Measurements from ENCODE around the gene C8B. TPM values are rescaled to one million over a fixed set of nuclear protein-coding genes. Genes with fewer than 3 reads are reported as not detected.

The C8B gene
- total RNA-seq, 1 experiment from 2014 or later, result not detected

DNA sequence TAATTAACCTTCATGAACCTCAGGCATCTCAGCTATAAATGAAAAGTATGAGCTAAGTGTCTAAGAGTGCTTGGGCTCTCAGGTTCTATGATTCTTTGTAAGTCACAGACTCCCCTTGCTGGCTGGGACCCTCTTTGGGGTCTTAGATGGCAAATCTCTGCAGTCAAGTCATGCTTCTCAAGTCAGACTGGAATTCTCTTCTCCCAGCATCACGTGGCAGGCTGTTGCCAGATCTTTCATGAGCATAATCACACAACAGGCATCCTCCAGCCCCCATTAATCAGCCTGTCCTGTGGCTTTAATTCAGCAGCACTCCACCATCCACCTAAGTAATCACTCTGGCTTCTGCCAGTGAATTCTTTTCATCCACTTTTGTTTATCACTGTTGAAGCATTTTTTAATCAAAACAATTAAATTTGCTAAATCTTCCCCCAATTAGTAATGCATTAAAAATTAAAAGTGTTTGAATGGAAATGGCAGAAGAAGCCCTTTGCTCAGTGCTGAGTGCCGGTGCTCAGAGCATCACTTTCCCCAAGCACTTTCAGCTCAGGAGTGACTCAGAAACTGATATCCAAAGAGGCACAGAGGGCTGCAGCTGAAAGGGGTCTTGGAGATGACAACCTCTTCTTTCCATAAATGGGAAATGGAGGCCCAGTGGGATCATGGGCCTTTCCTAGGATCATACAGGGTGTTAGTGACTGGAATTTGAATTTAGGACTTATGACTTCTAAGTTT lies 61.0 kb downstream of the C8B start:
- H3K79me1 ChIP-seq (ENCODE audit: insufficient read depth, low read depth, low read length, poor library complexity, severe bottlenecking), result no peaks in the 10 kb centered on the region
- H3K27me3 ChIP-seq (ENCODE audit: insufficient read depth, low read length), result no peaks in the 10 kb centered on the region
- H3K4me2 ChIP-seq (ENCODE audit: insufficient read depth, insufficient read length, low read length), result no peak overlapping the region
- H2BK120ac ChIP-seq (ENCODE audit: low read depth, low read length, poor library complexity, severe bottlenecking), result no peak overlapping the region
- no peaks in the 10 kb centered on the region for H3K36me3 Mint-ChIP-seq (ENCODE audit: insufficient read depth in 1 of 3, low read depth in 3 of 3)
- no CpG with 5 or more reads among the region's 2 CpGs for WGBS (ENCODE audit: extremely low coverage, insufficient read length, low lambda C conversion rate)
- no peak overlapping the region for H4K8ac ChIP-seq (replicated peaks; ENCODE audit: insufficient read length, low read depth, low read length)
- H3K27ac Mint-ChIP-seq, result no peak overlapping the region
- TF ChIP-seq, protein P1, sequence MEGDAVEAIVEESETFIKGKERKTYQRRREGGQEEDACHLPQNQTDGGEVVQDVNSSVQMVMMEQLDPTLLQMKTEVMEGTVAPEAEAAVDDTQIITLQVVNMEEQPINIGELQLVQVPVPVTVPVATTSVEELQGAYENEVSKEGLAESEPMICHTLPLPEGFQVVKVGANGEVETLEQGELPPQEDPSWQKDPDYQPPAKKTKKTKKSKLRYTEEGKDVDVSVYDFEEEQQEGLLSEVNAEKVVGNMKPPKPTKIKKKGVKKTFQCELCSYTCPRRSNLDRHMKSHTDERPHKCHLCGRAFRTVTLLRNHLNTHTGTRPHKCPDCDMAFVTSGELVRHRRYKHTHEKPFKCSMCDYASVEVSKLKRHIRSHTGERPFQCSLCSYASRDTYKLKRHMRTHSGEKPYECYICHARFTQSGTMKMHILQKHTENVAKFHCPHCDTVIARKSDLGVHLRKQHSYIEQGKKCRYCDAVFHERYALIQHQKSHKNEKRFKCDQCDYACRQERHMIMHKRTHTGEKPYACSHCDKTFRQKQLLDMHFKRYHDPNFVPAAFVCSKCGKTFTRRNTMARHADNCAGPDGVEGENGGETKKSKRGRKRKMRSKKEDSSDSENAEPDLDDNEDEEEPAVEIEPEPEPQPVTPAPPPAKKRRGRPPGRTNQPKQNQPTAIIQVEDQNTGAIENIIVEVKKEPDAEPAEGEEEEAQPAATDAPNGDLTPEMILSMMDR (conservative IDR thresholded peaks at IDR 0.05), result no peak
- H3K14ac ChIP-seq (ENCODE audit: insufficient read depth, low read length), result no peak overlapping the region
- H3K9me3 Mint-ChIP-seq, result no peaks in the 10 kb centered on the region
- H2BK5ac ChIP-seq (ENCODE audit: insufficient read length, low read length), result no peak overlapping the region
- H3K9ac ChIP-seq (ENCODE audit: extremely low read depth, insufficient read length, low read length), result no peak overlapping the region
- peaks cover 3% of the 10 kb centered on the region for H3K23me2 ChIP-seq (ENCODE audit: insufficient read length, low read depth, low read length, poor library complexity, severe bottlenecking)
- H2BK12ac ChIP-seq (ENCODE audit: insufficient read length, low read depth, low read length), result no peak overlapping the region
- H3K56ac ChIP-seq (ENCODE audit: insufficient read length, low read depth, low read length), result no peak overlapping the region
- no peak overlapping the region for H3K23ac ChIP-seq (ENCODE audit: insufficient read length, low read depth, low read length)
- no peaks in the 10 kb centered on the region for H4K20me1 ChIP-seq (ENCODE audit: control insufficient read depth, insufficient read depth, insufficient read length)
- no peak overlapping the region for H3K27ac ChIP-seq (ENCODE audit: insufficient read length, low read depth, low read length)
- no peaks in the 10 kb centered on the region for H3K9me3 ChIP-seq (ENCODE audit: control insufficient read depth, low read depth, low read length)
- H2BK20ac ChIP-seq (ENCODE audit: low read depth, low read length, poor library complexity, severe bottlenecking), result no peak overlapping the region
- H3K4me3 Mint-ChIP-seq, result no peak overlapping the region
- H4K91ac ChIP-seq (ENCODE audit: insufficient read length, low read depth, low read length), result no peak overlapping the region
- H3K4me1 Mint-ChIP-seq, result peaks cover 0 to 3% of the 10 kb centered on the region in 2 experiments; a peak in 2 of 4 replicates
- H3K79me2 ChIP-seq (ENCODE audit: insufficient read depth, low read length), result no peaks in the 10 kb centered on the region
- no peaks in the 10 kb centered on the region for H3K4me1 ChIP-seq (ENCODE audit: insufficient read depth, low read length)
- H4K5ac ChIP-seq (ENCODE audit: insufficient read length, low read depth, low read length), result no peak overlapping the region
- H3K27me3 Mint-ChIP-seq (ENCODE audit: low read depth), result peaks cover 7% of the 10 kb centered on the region; the same call in 1 of the 2 replicates
- no peak overlapping the region for H3K4ac ChIP-seq (ENCODE audit: low read depth, low read length)
- no peak overlapping the region for H3K18ac ChIP-seq (ENCODE audit: insufficient read length, low read depth, low read length)
- no peak overlapping the region for H2AK5ac ChIP-seq (ENCODE audit: insufficient read length, low read length)
- DNase-seq, result no peak
- no peak overlapping the region for H3T11ph ChIP-seq (ENCODE audit: low read length)
- no peak overlapping the region for H2AFZ ChIP-seq (ENCODE audit: low read length)
- no peak overlapping the region for H2BK15ac ChIP-seq (ENCODE audit: low read depth, low read length)

Data from H9 (cell line).